Measurements from ENCODE around the gene AGBL4. TPM values are rescaled to one million over a fixed set of nuclear protein-coding genes. Genes with fewer than 3 reads are reported as not detected.

AGBL4 gene
- total and polyA plus RNA-seq, 2 of the 4 experiments (the other 2 are of a cell fraction), result not detected

GRCh38 chr1:48657413-48657812, 1366.3 kb downstream of the AGBL4 start:
- H3K18ac ChIP-seq (ENCODE audit: low read depth, low read length), result no peak overlapping the region
- H4K20me1 ChIP-seq (ENCODE audit: insufficient read depth, low read length), result no peaks in the 10 kb centered on the region
- no peak overlapping the region for H3K14ac ChIP-seq (replicated peaks; ENCODE audit: low read depth, low read length)
- H3K36me3 ChIP-seq (ENCODE audit: control insufficient read depth, insufficient read depth, low read length), result no peaks in the 10 kb centered on the region
- H2BK120ac ChIP-seq (ENCODE audit: low read depth, low read length), result no peak overlapping the region
- H4K5ac ChIP-seq (ENCODE audit: low read depth, low read length), result no peak overlapping the region
- no peak overlapping the region for H2BK5ac ChIP-seq (ENCODE audit: low read depth, low read length, poor library complexity, severe bottlenecking)
- H3K9me3 ChIP-seq (ENCODE audit: control insufficient read depth, insufficient read depth, low read length), result no peaks in the 10 kb centered on the region
- H3K9ac ChIP-seq (ENCODE audit: low read depth, low read length), result no peak overlapping the region
- H2BK15ac ChIP-seq (ENCODE audit: low read depth, low read length), result no peak overlapping the region
- H3K56ac ChIP-seq (ENCODE audit: extremely low read depth, insufficient read depth, low read length), result no peak overlapping the region
- TF ChIP-seq CTCF (conservative IDR thresholded peaks at IDR 0.05; ENCODE audit: low read depth, low read length) (no peak), ELK1 (IDR thresholded peaks at IDR 0.05; ENCODE audit: borderline replicate concordance, low read depth, low read length) (no peak), CEBPB (IDR thresholded peaks at IDR 0.05; ENCODE audit: low read depth, low read length) (no peak), RFX5 (IDR thresholded peaks at IDR 0.05; ENCODE audit: low read depth, low read length) (no peak), RCOR1 (IDR thresholded peaks at IDR 0.05; ENCODE audit: insufficient replicate concordance, low read length) (no peak), FOS (IDR thresholded peaks at IDR 0.05; ENCODE audit: low read depth, low read length) (no peak)
- H2AK9ac ChIP-seq (replicated peaks; ENCODE audit: low read depth, low read length, poor library complexity), result no peak overlapping the region
- POLR2A ChIA-PET (ENCODE audit: unreplicated experiment), result no interaction called here
- no peaks in the 10 kb centered on the region for H3K9me1 ChIP-seq (ENCODE audit: insufficient read depth, low read length)
- no peak overlapping the region for H4K91ac ChIP-seq (ENCODE audit: insufficient read depth, low read depth, low read length)
- H3K27me3 ChIP-seq (ENCODE audit: control insufficient read depth, insufficient read depth, low read length), result no peaks in the 10 kb centered on the region
- H2AK5ac ChIP-seq (ENCODE audit: low read depth, low read length), result no peak overlapping the region
- no peak overlapping the region for H3K4me3 ChIP-seq (ENCODE audit: insufficient read depth, low read depth, low read length)
- intact Hi-C loops (cut with micrococcal nuclease), result no loop called here
- no peaks in the 10 kb centered on the region for H3K79me1 ChIP-seq (ENCODE audit: low read depth in 1 of 2, low read length in 2 of 2)
- in situ Hi-C loops (cut with MboI; ENCODE audit: low sequenced_read_pairs), result no loop called here
- no peak overlapping the region for H2AFZ ChIP-seq (replicated peaks; ENCODE audit: low read length, poor library complexity)
- H3K4ac ChIP-seq (ENCODE audit: low read depth, low read length), result no peak overlapping the region
- no peak overlapping the region for H4K8ac ChIP-seq (ENCODE audit: low read depth in 2 of 2, low read length in 2 of 2)
- no TSS peak for BruUV-seq (replicated peaks)
- CTCF ChIA-PET, result no interaction called here
- no peak overlapping the region for H2BK20ac ChIP-seq (ENCODE audit: low read depth, low read length)
- ATAC-seq (ENCODE audit: low read depth) (no peak), DNase-seq (no peak)
- H3K4me2 ChIP-seq (ENCODE audit: low read depth, low read length), result no peak overlapping the region
- WGBS, 2 experiments (ENCODE audit: extremely low coverage in 2 of 2, insufficient read length in 1 of 2), result 41% methylated on average over 3 of the region's 4 CpGs; no CpG with 5 or more reads in 1 of the 2 experiments
- no peak overlapping the region for H3K23ac ChIP-seq (ENCODE audit: low read depth, low read length)
- H3K27ac ChIP-seq (ENCODE audit: insufficient read depth, low read length), result no peak overlapping the region
- no peaks in the 10 kb centered on the region for H3K4me1 ChIP-seq (ENCODE audit: control insufficient read depth, insufficient read depth, low read length)
- dilution Hi-C loops (cut with HindIII; ENCODE audit: low sequenced_read_pairs, unreplicated experiment), result no loop called here
